Measurements from ENCODE around the gene ZFP92.

ZFP92 gene

DNA sequence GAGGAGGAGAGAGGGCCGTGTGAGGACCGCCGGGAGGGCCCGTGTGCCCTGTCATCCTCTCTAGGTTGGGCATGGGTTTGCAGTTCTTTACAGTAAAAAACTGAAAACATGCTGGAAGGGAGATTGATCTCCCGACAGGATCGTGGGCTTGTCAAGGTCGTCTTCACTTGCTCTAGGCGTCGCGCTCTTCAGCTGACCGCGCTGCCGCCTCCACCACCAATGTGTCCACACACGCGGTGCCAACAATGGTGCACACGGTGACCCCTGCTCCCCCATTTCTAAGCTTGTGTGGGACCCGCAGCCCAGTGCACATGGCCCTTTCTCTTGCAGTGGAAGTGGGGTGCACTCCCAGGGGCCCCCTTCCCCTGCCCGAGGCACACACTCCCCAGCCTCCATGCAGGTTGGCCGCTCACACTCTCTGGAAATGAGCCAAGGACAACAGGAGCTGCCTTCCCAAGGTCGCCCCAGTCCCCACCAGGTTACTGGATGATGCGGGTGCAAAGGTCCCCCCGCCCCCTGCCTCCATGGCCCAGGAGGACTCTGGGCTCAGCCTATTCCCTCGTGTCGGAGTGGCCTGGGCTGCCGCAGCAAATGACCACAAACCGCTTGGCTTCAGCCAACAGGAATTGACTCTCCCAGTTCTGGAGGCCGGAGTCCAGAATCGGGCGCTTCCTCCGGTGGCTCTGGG lies 1.7 kb upstream of the ZFP92 start:
- DNase-seq: no peak

DNA sequence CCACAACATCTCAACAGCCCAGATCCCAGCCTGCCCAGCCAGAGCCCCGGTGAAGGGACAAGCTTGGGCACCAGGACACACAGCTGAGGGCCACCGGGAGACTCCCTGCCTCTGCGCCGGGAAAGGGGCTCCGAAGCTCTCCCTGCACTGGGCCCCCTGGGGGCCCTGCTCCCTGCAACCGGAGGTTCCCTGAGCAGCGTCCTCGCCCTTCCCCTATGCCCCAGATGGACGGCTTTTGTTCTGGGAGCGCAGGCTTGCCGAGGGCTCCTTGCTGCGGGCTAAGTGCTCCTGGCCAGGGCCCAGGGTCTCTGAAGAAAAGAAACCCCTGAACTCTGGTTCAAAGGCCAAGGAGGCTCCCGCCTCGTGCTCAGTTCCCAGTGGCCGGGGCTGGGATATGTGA lies 899 bp upstream of the ZFP92 start:
- no peak for DNase-seq

DNA sequence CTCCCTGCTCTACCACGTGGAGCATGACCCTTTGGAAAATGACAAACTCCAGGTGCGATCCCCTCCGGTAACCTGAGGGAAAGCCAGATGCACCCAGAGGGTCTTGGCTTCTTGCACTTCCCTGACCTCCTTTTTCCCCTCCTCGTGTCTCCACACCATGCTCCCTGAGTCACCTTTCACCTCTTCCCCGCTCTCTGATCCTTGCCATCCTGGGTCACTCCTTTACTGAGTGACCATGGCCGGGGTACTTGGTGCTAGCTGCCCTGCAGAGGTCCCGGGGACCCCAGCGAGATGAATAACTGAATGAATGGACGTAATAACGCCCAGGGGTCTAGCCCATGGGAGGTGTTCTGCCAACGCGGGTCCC lies 401 bp upstream of the ZFP92 start:
- DNase-seq: no peak

DNA sequence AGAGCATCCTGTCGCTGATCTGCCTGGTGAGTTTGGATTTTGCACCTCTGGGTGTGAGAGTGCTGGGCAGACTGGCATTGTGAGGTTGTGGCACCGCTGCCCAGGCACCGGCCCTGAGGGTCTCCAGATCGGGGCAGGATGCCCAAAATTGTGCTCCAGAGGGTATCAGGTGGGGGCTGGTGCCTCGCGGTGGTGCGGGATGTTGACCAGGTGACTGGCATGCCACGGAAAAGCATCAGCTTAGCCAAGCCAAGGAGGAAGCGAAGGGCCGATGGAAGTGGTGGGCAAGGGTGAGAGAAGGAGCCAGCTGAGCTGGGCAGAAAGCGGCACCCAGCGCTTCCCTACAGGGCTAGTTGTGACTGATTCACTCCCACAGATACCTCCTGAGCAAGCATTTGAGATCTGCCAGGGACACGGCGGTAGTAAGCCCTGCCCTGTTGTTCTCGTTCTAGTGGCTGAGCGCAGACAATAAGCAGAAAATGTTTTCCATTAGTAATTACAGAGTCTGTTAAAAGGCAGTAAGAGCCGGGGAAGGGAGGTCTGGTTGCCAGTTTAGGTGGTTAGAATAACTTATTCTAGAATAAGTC lies 809 bp downstream of the ZFP92 start:
- DNase-seq: no peak

DNA sequence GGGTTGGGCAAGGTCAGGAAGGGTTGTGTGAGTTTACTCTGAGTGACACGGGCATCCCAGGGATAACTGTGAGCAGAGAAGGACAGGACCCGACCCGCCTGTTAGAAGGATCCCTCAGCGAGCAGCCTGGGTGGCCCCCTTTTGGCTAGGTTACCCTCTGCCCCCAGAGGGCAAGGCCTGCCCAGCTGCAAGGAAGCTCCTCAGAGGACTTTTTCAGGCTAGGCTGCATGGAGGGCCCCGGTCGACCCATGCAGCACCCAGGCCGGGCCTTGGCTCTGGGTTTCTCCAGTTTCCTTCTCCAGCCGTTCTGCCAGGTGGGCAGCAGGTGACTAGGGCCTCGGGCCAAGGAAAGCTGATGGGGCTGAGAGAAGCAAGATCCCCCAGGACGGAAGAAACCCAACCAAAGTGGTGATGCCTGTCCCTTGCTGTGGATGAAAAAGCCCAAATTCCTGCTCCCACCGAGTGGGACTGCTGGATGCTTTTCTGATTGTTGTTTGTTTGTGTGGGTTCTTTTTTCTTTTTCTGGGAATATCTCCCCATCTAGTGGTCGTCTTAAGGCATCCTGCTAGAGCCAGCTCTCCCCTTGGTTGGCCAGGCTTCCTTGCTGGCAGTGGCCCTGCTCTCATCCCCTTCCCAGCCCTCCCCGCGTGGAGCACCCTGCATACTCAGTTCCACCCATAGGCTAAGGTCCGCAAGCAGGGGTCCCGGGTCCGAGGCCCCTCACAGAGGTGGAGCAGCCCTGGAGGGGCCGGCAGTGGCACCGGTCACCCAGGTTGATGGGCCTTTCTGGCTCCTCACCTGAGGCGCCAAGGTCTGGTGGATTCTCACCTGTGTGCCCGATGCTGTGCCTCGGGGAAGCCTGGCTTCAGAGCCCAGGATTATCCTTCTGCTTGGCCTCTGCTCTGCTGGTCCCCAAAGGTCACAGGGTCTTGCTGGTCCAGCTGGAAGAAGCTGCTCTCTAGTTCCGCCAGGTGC lies 1.8 kb downstream of the ZFP92 start:
- DNase-seq: no peak

DNA sequence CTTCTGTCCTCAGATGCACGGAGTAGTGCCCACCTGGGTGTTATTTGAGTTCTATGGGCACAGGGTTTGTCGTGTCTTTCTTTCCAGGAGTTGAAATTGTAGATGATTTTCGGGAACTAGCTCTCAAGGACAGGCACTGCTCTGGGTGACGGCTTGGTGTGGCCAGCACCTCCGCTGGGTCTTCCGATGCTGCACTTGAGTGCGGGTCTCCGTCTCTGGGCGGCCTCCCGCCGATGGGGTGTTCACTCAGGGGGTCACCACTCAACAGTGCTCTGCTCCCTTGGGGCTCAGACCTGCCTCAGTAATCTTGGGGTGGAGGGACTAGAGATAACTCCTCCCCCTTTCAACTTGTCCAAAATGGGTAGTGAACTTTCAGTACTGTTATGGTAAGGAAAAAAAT lies 2.5 kb downstream of the ZFP92 start:
- DNase-seq: no peak

DNA sequence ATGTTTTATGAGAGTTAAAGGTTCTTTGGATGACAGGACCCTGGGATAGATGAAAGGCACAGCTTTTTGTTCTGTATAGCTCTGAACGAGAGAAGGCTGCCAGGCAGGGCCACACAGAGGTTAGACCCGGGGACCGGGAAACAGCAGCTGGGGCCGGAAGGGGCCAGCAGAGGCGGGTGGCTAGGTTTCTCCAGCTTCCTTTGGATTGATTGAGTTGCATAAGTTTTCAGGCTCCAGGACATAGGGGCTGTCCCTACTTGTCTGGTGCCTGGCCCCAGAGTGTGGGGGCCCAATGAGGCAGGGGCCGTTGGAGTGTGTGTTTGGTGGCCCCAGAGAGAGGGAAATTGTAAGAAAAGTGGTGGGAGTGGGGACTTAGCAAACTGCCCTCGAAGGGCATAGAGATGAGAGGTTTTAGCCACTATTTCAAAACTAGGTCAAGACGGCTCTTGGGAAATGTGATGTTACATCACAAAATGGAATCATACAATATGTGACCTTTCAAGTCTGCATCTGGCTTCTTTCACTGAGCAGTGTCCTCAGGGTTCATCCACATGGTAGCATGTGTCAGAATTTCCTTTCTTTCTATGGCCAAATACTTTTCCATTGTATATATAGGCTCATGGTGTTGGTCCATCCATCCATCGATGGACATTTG lies 3.7 kb downstream of the ZFP92 start:
- DNase-seq: no peak

DNA sequence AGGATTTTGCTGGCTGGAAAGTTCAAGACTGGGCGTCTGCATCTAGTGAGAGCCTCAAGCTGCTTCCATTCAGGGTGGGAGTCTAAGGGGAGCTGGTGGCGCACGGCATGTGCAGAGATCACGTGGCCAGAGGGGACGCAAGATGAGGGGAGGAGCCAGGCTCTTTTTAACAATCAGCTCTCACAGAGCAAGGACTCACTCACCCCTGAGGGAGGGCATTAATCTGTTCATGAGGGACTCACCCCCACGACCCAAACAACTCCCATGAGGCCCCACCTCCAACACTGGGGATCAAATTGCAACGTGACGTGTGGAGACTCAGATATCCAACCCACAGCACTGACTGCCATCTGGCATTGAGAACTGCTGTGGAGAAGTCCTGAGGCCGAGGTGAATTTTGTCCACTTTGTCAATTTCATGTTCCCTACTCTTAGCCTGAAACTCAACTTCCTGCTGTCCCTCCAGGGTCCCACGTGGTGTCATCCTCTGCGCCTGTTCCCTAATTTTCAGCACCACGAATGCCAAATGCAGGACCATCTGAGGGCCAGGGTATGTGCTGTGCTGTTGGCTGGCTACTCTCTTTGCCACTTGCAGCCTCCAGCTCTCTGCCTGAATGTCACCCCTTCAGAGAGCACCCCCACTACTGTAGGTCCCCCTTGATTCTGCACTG lies 5.6 kb downstream of the ZFP92 start:
- no peak for DNase-seq

DNA sequence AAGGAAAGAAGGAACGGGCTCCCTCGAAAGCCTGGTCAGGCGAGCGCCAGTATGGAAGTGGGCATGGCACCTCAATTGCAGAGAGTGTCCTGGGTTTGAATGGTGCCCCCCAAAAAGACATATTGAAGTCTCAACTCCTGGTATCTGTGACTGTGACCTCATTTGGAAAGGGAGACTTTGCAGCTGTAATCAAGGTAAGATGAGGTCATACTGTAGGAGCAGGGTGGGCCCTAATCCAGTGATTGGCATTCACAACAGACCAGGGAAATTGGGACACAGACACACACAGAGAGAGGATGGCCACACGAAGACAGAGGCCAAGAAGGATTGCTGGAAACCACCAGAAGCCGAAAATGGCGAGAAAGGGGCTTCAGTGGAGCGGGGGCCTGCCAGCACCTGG lies 6.4 kb downstream of the ZFP92 start:
- no peak for DNase-seq

DNA sequence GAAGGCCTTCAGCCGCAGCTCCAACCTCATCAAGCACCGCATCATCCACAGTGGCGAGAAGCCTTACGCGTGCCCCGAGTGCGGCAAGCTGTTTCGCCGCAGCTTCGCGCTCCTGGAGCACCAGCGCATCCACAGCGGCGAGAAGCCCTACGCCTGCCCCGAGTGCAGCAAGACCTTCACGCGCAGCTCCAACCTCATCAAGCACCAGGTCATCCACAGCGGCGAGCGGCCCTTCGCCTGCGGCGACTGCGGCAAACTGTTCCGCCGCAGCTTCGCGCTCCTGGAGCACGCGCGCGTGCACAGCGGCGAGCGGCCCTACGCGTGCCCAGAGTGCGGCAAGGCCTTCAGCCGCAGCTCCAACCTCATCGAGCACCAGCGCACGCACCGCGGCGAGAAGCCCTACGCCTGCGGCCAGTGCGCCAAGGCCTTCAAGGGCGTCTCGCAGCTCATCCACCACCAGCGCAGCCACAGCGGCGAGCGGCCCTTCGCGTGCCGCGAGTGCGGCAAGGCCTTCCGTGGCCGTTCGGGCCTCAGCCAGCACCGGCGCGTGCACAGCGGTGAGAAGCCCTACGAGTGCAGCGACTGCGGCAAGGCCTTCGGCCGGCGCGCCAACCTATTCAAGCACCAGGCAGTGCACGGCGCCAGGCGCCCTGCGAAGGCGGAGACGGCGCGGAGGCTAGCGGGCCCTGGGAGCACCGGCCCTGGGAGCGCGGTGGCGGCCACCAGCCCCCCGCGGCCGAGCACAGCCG lies 9.8 kb downstream of the ZFP92 start:
- no peak for DNase-seq

DNA sequence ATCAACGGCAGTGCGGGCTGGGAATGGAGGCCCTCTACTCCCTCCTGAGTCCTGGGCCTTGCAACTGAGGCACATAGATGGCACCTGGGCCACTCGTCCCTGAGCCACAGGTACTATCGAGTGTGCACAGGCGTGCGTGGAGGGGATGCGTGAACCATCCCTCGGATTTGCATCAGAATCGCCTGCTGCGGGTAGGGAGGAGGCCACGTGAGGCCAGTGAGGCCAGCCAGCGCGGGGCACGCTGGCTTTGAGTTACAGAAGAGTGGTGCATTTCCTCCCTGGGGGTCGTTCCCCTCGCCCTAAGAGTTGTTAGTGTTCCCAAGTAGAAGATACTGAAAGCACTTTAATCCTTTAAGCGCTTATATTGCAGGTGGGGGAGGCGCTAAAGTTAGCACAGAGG lies 10.6 kb downstream of the ZFP92 start:
- DNase-seq: no peak

DNA sequence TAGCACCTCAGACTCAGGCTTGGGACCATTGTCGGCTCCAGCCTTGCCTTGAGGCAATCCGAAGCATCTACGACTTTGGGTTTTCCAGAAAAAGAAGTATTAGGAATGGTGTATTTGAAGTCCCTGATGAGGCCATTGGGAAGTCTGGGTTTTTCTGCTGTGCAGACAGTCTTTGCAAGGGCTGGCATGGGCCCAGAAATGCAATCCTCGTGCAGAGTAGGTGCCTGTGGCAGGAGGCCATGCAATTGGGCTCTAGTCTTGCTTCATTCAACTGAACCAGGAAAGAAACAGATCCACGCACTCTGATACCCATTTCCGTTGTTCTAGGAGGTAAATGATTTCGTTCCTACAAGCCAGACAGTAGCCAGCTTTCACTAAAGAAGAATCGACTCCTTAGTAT lies 12.4 kb downstream of the ZFP92 start:
- DNase-seq: no peak

DNA sequence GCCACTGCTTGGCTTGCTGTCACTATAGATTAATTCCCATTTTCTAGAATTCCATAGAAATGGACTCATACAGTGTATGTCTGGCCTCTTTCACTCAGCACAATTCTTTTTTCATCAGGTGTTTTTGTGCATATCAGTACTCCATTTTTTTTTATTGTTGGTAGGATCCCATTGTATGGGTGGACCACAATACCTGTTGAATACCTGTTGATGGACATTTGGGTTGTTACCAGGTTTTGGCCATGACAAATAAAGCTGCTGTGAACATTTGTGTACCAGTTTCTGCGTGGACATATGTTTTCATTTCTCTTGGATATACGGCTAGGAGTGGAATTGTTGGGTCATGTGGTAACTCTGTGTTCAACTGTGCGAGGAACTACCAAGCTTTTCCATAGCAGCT lies 14.9 kb downstream of the ZFP92 start:
- no peak for DNase-seq

DNA sequence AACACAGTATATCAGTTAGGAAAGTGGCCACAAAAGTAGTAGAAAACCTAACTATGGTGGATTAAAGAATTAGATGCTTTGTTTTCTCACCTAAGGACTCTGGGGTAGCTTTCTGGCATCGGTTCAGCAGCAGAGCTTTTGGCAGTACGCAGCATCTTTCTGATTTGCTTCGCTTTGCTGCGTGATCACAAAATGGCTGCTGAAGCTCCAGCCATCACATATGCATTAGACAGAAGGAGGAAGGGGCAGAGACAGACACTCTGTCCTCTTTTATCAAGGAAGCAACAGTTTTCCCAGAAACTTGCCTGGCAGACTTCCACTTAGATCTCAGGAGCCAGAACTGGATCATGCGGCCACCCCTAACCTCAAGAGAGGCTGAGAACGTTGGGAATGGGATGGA lies 19.5 kb downstream of the ZFP92 start:
- no peak for DNase-seq

DNA sequence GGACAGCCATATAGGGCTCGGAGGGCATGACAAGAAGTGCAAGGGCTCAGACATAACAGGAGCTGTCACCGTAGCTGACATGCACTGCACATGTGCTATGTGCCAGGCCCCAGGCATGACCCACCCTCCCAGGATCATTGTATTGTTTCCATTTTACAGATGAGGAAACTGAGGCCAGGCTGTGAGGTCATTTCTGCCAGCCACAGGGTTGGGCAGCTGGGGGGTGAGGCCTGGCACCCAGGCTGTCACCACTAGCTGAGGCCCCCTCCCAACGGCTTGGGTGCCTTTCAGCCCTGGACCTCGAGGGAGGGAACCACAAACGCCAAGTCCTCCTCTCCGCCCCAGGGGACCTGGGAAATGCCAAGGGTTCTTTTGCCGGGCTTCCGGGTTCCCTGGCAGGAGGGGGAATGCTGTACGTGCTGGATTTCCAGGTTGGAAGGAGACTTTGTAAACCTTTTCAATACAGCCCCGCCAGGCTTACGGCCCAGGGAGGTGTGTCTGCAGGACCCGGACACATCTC lies 21.9 kb downstream of the ZFP92 start:
- no peak for DNase-seq

DNA sequence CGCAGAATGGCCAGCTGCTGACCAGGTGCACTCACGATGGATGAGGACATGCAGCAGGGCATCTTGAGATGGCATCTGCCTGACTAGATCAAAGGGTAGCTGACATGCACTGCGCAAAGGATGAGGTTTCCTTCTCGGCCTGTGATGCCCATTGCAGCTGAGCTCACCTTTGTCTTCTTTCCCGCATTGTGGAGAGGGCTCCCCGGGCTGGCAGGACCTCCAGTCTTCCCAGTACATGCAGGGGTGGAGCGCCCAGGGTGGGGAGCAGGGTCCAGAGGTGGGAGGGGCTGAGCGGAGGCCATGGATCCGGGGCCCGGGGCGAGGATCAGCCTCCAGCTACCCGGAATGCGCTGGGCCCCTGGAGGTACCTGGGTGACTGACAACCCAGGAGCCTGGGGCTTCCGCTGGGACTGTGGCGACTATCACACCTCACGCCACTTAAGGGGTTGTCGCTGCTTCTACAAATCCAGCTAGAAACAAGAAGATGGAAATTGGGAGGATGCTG lies 22.6 kb downstream of the ZFP92 start:
- no peak for DNase-seq

DNA sequence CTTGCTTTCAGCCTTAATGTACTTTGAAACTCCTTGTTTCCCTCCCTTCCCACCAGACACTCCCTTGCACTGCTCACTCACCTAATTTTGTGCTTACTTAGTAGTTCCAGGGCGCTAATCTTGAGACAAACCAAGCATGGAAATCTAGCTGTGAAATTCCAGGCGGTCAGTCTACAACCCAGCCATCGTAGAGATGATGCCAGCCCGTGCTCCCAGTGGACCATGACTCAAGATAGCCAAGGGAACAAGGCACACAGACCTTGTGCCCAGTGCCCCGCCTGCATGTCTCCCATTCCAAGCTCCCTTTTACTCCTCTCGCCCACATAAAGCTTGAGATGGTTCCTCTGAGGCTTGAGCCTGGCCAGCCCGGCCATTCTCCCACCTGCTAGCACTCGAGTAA lies 23.5 kb downstream of the ZFP92 start:
- DNase-seq: no peak

DNA sequence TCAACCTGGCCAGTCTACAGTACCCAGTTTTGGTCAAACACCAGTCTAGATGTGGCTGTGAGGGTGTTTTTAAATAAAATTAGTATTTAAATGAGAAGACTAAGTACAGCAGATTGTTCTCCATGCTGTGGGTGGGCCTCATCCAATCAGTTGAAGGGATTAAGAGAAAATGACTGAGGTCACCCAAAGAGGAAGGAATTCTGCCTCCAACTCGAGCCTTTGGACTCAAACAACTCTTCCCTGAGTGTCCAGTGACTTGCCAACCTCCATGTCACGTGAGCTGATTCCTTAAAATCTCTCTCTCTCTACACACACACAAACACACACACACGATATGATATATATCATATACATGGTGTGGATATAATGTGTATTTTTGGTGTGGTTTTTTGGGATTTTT lies 24.6 kb downstream of the ZFP92 start:
- DNase-seq: no peak

DNA sequence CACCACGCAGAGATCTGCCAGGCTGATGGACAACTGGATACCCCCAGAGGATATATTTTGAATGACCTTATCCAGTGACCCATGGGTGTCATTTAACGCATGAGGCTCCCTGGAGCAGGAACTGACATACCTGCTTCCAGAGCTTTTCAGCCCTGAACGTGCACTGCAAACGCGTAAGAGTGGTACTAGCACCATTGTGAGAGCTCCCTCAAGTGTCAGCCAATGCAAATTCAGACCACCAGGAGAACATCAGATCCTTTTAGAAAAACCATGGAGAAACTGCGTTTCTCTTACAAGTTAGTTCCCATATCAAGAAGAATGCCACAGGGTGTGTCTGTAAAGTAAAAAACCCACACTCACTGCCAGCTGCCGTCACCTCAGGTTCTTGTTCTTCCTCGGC lies 27.3 kb downstream of the ZFP92 start:
- DNase-seq: no peak

DNA sequence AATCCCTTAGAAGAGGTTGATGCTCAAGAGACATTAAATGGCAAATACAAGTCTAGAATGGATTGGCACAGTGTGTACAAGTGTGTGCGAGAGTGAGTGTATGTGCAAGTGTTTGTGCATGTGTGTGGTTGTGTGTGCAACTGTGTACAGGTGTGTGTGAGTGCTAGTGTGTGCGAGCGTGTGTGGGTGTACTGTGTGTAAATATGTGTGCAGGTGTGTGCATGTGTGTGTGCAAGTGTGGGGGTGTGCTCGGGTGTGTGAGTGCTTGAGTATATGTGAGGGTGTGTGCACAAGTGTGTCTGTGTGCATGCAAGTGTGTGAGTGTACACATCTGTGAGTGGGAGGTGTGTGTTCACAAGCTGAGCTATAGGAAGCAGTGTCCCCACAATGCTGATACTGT lies 28.7 kb downstream of the ZFP92 start:
- no peak for DNase-seq

DNA sequence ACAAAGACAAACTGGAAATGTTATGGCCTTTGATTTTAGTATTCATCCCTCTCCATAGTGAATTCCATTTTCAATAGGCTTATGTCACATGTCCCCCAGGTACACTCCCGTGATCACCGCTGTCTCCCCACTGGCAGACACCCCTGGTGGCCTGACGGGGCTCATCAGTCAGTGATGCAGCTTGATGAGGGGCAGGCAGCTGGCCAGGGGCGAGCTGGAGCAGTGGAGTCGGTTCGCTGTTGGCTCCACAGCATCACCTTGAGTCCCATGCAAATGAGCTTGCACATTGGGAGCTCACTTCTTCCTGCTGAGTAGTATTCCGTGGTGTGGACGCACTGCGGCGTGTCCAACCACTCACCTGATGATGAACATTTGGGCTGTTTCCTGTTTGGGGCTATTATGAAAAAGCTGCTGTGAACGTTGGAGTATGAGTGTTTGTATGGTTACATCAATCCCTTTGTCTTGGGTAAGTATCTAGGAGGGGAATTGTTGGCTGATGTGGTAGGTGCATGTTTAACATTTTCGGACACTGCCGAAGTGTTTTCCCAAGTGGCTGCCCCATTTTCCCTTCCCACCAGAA lies 29.4 kb downstream of the ZFP92 start:
- no peak for DNase-seq

Data from SHP77 (cell line).